Retina (tissue), 1 donor: ENCODE data around the gene ARHGAP18.

ENCODE experiments used
- DNase-seq: peaks from one replicate; pipeline ENCODE4 v3.0.0-alpha.2; 2016

The ARHGAP18 gene

GRCh38 chr6:129709769-129710449 is at the start of gene ARHGAP18:
Gene ARHGAP18 (minus strand): TSS chr6:129710177. CDS start chr6:129710136, 41 bp downstream.
- DNase-seq: peak; percentile 86

- no peak for DNase-seq
Measured at GRCh38 chr6:129755787-129756186, 45.8 kb upstream of the ARHGAP18 start.

DNA sequence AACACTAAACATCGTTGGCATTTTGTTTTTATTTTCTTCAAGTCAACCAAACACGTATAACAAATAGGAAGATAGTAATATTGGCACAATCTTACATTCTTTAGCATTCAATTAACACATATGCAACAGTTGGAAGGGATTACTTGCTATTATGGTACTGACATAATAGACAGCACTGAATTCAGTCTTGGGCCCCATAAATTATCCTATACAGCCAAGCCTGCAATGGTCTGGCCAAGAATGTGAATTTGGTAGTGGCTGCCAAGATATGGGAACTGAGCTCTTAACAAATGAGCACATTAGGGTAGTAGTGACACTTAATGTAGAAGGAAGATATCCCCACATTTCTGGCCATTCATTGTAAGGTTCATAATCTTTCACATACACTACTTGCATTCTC is 44.8 kb upstream of the ARHGAP18 start:
- no peak for DNase-seq

DNA sequence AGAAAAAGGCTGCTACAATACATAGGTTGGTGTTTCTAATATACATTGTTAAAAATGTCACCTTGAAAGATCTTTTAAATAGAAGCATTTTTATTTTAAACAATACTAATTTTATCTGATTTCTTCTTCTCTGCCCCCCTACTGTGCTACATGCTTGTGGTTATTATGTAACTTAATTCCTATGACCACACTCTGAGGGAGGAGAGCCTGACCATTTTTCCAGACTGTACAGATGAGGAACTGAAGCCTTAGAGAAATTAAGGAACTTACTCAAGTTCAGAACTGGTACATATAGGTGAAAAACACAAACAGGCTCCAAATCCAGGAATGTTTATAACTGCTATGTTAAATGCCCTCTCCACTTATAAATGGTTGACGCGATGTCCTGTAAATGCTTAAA is 43.4 kb upstream of the ARHGAP18 start:
- no peak for DNase-seq

- DNase-seq: no peak
Measured at GRCh38 chr6:129751384-129751783, 41.4 kb upstream of the ARHGAP18 start.

DNA sequence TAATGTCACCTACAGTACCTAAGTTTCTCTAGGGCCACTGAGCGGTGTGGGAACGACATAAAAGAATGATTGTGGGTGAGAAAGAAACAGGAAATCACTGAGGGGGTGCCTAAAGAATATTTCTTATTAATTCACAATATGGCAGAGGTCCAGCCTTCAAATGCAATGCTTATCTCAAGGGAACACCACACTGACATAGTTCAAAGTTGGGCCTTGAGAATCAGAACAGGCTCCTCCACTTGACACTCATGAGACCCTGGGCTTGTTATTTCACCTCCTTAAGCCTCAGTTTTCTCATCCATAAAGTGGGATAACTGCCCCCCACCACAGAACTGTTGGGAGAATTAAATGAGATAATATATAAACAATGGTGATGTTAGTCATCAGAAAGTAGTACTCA is 40.4 kb upstream of the ARHGAP18 start:
- no peak for DNase-seq

DNA sequence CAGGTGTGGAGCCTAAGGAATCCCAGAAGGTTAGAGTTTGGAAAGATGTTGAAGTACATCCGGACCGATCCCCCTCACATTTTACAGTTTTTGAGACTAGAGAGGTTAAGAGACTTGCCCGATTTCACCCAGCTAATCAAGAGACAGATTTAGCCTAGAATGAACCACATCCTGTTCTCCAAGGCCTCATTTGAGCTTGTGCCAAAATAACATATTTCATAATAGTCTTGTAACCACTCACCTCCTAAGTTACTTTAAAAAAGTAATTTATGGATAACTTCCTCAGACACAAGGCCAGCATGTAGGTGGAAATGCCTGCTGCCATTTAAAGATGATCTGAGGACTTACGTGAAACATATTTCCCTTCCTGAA is 39.8 kb upstream of the ARHGAP18 start:
- no peak for DNase-seq

GRCh38 chr6:129748901-129749748 is 39.1 kb upstream of the ARHGAP18 start:
- no peak for DNase-seq

DNA sequence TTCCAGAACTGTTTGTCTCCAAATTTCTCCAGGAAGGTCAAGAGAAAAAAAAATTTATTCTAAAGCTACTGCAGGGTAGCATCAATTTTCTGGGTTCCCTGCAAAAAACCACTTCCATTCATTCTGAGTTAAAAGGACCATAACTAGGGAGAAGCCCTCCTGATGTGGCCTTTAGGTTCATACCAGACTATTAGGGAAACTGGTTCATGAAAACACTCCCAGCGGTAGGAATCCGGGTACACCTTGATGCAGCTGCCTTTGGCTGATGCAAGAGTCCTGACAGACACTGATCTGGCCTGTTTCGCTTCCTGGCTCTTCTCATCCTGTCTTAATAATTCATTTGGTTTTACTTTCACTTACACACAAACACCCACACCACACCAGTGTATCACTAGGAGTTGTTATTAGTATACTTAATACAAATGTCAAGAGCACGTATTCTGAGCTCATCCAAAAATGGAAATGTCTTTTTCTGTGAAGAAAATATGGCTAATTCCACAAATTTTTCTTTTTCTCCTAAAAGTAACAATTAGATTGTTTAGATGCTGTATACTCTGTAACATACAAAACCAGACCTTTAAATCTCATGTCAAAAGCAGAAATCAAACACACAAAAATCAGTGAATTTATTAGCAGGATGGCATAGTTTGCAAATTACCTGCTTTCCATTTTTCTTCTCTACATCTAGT is 38.4 kb upstream of the ARHGAP18 start:
- DNase-seq: no peak

DNA sequence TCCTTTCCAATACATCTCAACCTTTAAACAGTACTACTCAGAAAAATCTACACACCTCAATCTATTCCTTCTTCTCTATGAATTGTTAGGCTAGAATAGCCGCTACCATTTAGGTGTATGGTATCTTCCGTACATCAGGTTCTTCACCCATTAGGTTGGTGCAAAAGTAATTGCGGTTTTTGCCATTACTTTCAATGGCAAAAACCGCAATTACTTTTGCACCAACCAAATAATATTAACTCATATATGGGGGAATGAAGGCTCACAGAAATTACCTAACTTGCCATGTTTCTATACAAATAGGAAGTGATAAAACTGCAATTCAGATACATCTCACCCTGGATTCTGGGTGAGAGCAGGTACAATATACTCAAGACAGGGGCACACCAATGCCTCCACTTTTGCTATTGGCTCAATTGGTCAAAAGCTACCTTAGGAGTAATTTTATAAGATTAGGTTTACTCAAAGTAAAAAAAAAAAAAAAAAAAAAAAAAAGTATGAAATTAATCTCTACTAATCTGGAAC is 37.7 kb upstream of the ARHGAP18 start:
- DNase-seq: no peak

- DNase-seq: no peak
Measured at GRCh38 chr6:129744880-129745237, 34.9 kb upstream of the ARHGAP18 start.

GRCh38 chr6:129744201-129744879 is 34.4 kb upstream of the ARHGAP18 start:
- peak; percentile 44 for DNase-seq

DNA sequence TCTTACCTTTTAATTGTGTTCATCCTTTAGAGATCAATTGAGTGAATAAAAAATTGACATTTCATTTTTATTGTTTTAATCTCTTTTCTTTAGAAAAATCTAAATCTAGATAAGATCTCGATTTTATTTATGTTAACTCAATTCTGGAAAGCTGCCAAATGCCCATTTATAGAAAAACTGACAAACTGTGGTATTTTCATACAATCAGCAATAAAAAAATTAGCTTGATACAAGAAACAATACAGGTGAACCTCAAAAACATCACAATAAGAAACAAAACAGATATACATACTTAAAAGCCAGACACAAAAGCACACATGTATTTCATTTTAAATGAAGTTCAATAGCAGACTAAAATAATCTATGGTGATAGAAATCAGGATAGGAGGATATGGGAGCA is 30.0 kb upstream of the ARHGAP18 start:
- no peak for DNase-seq

DNA sequence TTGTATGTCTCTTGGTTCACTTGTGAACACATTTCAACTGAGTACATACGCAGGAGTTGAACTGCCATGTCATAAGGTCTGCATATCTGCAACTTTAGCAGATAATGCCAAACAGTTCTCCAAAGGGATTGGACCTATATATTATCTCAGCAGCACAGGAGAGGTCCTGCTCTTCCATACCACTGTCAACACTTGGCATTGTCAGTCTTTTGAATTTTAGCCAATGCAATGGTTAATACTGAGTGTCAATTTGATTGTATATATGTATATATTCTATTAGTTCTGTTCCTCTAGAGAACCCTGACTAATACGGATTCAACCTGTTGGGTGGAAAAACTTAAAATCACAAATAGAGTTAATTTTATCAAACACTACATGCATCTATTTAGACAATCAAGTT is 26.1 kb upstream of the ARHGAP18 start:
- no peak for DNase-seq

DNA sequence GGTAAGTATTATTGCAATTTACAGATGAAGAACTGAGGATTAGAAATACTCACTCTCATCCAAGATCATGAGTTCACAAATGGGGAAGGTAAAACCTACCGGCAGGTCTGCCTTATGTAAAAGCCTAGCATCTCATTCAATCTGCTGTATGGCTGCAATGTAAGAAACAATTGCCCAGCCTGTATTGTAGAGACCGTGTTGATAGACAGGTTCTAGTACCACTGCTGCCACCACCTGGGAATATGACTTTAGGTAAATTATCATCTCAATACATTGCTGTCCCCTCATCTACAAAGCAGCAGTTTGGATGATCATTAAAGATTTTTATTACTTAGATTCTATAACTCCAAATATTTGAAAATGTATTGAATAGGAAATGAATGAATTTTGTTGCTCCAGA is 23.3 kb upstream of the ARHGAP18 start:
- no peak for DNase-seq

- DNase-seq: no peak
Measured at GRCh38 chr6:129732542-129732941, 22.6 kb upstream of the ARHGAP18 start.

- no peak for DNase-seq
Measured at GRCh38 chr6:129732034-129732433, 22.1 kb upstream of the ARHGAP18 start.

DNA sequence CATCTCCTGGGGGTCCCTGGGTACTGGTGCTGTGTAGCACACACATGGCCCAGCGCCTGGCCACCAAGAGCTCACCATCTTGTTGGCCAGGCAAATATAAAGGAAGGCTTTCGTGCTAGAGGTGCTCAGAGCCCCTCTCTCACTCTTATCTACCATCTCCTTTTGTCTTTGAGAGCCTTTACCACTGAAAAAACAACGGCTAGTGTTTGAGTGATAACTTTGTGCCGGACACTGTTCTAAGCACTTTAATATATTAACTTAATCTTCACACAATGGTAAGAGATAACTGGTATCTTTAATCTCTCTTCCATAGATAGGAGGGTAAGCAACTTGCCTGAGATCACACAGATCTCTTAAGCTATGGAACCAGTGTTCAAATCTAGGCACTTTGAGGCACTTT is 21.5 kb upstream of the ARHGAP18 start:
- DNase-seq: no peak

DNA sequence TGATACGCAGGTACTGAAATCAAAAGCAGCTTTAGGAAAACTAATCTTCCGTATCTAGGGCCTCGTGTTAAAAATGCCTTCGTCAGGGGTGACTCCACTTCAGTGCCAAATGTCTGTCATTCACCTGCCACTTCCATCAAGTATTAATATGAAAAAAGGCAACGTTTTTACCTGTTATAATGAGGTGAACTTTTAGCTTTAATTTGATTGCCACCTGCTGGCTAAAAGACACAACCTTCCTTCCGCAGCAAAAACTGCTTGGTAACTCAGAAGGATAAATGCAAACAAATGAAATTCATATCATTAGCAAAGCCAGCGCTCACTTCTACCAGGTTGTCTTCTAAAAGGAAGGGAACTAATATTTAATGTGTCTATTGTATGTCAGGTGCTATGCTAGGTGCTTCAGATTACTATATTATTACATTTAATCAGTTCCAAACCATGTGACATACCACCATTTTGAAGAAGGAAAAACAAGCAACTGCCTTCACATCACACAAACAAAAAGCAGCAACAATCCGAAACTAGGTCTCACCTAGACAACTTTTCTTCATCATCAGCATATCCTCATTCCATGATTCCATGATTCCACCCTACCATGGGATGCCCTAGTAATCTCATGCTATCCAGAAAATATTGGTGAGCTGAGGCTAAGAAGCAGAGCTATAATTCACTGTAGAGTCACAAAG is 20.6 kb upstream of the ARHGAP18 start:
- no peak for DNase-seq

DNA sequence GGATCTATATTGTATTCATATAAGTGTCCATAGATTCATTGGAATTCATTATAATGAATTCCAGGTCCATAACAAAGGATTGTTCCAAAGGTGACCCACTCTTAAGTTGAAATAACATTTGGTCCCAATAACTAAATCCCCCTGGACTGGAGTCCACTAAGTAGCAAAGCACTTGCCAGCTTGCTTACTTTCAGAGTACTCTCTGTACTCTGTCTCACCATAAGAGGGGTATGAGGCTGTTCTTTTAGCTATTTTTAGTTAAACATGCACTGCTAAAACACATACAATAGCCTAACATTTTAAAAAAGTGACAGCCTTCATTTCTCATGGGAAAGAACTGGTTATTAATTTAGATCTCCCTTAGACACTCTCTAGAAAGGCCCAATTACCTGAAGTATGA is 16.7 kb upstream of the ARHGAP18 start:
- DNase-seq: no peak

GRCh38 chr6:129725341-129725740 is 15.4 kb upstream of the ARHGAP18 start:
- no peak for DNase-seq

GRCh38 chr6:129719692-129720091 is 9.7 kb upstream of the ARHGAP18 start:
- DNase-seq: no peak
